HG03520 (cell line): ENCODE results near the gene IL1R2.

Experiments used
- ATAC-seq: cut with Tn5 transposase; IDR thresholded peaks from one replicate; pipeline ENCODE4 v1.9.1; 2021; ENCODE audit warnings: mild to moderate bottlenecking, moderate library complexity; ENCODE audit not compliant: unreplicated experiment

Gene IL1R2

DNA sequence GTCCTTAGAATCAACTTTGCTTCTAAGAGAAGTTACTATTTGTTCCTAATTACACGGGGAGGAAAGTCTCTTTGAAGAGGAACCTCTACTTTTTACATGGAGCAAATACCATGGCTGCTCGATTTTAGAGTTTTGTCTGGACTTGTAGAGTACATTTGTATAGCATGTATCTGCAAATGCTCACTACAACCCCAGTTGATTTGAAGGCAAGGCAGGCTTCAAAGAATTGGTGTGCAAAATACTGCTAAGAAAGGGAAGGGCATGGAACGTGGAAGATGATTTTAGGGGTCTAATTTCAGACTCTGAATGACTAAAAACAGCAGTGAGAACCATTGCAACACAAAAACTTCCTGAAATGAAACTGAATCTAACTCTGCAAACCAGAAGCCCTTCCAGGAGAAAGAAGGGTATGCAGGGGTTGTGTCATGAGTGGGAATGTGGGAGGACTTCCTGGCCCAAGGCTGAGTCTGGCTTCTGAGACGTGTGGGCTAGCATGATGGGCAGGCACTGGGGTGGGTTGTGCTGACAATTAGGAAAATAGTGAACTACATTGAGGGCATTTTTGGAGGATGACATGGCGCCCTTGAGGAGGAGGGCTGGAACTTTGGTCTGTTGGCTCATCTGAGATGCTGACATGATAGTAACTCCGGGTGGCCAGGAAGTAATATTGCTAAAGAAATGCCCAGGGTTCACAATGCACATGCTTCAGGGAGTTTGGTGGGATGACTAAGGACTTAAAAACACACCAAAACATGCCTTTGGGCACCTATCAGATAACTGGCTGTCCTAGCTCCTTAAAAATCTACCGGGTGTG, 18.9 kb upstream of the IL1R2 start:
- no peak for ATAC-seq

DNA sequence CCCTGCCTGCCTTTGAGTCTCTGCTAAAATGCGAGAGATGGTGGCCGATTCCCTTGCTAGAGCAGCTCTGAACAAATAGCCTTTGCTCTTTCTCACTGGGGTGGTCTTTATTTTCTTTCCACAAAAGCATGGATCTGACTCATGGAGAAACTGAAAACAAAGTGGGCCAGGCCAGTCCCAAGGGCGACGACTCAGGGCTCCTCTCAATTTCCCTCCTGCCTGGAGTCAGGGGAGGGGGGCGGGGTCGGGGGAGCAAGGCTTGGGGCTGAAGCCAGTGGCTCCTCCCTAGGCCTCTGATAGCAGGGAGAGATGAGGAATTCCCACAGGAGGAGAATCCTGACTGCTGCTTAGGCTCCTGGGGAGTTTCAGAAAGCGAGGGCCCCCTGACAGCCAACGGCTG, 17.1 kb upstream of the IL1R2 start:
- no peak for ATAC-seq

DNA sequence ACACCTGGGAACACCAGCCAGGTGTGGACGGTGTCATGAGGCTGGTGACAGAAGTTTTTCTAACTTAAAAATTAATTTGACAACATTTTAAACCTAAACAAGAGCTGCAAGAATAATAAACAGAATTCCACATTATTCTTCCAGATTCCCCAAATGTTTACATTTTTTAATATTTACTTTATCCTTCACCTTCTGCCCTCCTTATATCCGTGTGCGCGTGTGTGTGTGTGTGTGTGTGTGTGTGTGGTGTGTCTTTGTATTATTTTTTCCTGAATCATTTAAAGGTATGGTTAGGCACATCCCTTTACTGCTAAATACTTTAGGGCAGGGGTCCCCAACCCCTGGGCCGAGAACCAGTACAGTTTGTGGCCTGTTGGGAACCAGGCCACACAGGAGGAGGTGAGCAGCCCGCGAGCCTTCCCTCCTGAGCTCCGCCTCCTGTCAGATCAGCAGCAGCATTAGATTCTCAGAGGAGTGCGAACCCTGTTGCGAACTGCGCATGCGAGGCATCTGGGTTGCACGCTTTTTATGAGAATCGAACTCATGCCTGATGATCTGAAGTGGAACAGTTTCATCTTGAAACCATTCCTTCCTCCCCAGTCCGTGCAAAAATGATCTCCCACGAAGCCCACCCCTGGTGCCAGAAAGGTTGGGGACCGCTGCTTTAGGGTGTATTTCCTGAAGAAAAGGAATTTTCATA, 16.4 kb upstream of the IL1R2 start:
- no peak for ATAC-seq

DNA sequence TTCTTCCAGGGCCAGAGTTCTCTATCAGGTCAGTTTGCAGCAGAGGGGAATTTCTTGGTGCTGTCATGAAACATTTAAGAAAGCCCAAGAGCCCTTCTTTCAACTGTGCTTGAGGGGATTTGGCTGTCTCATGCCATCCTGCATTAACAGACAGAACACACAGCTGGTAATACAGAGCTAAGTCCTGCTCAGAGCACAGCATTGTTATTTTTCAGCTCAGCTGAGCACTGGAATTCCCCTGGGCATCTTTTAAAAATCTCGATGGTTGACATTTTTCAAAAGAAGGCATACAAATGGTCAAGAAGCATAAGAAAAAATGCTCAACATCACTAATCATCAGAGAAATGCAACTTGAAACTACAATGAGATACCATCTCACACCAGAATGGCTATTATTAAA, 14.9 kb upstream of the IL1R2 start:
- ATAC-seq: no peak

DNA sequence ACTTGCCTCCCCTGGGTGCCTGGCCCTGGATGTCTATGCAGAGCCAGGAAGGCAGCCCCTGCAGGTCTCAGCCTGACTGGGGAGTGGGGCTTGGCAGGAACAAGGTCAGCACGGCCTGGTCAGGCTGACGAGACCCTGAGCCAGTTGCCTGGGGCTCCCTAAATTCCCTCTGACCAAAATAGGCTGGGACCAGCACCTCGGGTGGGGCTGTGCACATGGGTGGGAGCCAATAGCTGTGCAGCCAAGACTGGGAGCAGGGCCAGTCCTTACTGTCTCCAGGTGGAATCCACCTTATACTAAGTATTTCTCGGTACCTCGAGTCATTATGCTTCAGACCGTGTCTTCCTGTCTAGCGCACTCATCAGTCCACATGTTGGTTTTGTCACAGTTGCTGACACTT, 11.4 kb upstream of the IL1R2 start:
- no peak for ATAC-seq

DNA sequence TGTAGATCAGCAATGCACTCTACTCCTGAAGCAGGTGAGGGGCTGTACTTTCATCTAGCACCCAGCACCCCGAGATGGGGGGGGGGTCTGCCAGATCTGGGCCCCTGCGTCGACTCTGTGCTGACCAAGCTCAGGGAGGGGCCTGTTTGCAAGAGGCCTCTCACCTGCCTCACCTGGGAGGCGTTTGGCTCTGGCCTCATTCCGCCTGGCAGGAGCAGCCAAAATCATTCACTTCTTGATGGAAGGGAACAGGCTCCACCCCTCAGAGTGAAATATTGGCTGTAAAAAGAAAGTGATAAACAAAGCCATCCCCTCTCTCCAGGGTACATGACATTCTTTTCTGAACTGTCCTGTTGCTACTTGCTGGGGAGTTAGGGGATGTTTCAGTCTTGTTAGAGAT, 10.7 kb upstream of the IL1R2 start:
- no peak for ATAC-seq

DNA sequence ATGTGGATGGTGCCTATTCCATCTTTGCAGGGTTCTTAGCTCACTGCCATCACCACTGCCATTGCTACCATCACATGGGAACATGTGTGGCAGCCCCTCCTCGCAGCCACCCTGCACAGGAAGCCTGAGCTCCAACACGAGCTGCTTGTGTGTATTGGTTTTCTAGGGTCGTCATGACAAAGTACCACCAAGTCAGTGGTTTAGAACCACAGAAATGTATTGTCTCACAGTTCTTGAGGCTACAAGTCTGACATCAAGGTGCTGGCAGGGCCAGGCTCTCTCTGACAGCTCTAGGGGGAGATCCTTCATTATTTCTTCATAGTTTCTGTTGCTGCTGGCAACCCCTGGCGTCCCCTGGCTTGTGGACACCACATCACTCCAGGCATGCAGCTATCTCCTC, 10.3 kb upstream of the IL1R2 start:
- no peak for ATAC-seq

DNA sequence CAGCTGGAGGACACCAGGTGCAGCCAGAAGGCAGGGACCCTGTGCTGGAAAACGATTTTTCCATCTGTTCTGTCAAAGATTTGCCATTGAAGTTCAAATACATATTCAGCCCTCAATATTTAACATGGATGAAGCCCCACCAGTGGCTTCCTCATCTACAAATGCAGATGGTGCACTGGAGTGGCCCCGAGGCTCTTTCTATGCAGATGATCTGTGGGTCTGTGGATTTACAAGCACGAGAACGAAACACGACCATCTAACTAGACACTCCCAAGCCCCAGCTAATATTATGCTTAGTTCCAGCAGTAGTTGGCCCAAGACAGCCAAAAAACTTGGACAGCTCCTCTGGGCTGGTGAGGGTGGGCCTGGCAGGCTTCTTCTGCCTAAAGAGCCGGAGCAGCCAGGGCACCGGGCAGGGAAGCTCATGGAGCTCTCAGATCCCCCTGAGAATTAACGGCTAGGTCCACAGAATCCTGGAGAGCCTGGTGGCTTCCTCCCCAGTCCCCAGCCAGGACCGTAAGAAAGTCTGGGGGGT, 9.2 kb upstream of the IL1R2 start:
- ATAC-seq: no peak

DNA sequence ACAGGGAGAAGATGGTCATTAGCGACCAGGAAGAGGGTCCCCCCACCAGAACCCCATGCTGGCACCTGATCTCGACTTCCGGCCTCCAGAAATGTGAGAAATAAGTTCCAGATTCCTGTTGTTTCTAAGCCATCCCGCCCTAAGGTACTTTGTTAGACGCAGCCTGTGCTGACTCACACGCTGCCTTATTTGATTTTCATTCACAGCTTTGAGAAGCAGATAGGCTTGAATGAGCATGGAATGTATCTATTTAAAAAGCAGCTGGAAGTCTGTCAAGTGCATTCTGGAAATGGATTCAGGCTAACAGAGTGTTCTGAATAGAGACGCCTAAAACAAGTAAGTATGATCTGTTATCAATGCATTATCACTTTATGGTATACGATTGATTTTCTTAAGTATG, 8.3 kb upstream of the IL1R2 start:
- no peak for ATAC-seq

DNA sequence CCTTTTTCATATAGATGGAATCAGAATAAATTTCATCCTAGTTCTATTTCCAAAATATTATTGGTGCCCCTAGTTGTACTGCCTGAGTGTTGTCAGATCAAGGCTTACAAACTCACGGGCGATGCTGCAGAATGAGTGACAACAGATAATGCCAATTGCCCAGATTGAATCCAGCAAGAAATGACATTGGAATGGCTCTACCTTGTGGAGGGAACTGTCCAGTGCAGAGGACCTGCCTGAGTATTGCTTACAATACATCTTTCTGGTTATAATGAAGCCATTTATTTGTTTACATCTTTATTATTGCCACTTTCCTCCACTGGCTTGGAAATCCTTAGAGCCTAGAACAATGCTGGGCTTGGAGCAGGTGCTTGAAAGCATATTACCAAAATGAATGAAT, 7.8 kb upstream of the IL1R2 start:
- ATAC-seq: no peak

DNA sequence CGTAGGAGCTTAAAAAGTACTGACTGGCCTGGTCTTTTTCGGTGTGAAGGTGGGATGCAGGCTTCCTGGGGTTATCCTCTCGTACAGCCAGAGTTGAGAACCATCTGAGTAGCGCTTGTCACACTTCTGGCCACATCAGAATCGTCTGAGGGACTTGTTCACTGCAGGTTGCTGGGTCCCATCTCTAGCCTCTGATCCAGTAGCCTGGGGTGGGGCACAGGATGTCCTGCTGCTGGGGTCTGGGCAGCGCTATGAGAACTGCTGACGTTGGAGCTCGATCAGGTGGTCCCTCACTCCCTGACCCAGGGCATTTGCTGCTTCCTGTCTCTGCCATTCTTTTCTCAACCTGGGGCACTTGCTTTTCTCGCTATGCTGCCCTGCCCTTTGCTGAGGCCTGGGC, 7.1 kb upstream of the IL1R2 start:
- ATAC-seq: no peak

DNA sequence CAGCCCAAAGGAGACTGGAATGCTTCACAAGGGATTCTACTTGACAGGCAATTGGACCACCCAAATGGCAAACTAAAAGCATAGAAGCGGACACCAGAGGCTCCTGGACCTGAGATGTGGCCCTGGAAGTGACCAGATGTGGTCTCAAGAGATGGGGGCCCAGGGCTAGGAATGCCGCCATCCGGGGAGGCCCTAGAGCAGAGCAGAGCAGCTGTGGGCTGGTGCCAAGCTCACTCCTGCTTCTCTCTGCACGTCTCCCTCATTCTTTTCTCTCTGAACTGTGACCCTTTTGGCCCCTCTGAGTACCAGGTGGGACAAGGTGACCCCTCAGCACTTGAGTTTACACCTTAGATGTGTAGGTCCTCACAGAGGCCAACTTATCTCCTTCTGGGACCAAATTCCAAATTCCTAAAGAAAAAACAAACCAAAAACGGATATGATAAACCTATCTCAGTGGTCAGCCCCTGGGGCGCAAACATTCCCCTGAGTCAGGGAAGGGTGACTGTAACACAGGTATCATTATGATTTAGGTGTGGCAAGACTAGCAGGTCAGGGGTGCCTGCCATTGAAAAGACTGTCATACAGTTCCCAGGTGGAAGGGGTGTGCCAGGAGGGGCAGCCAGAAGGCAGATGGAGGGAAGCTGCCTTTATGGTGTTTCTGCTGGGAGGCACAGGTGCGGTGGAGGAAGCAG, 6.5 kb upstream of the IL1R2 start:
- no peak for ATAC-seq

DNA sequence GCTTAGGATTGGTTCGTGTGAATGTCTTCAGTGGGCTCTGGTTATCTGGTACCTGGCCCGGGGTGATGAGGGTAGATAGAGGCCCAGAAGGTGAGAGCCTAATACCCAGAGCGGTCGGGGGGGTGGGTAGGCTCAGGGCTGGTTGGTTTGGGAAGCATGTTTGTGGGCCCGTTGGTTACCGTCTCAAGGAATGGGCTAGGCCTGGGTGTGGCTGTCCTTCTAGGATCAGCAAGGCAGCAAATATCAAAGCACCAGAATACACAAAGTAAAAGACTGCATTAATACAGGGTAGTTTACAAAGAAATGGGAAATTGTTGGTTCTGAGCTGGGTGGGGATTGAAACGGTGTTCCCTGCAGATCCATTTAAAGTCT, 6.0 kb upstream of the IL1R2 start:
- ATAC-seq: no peak

DNA sequence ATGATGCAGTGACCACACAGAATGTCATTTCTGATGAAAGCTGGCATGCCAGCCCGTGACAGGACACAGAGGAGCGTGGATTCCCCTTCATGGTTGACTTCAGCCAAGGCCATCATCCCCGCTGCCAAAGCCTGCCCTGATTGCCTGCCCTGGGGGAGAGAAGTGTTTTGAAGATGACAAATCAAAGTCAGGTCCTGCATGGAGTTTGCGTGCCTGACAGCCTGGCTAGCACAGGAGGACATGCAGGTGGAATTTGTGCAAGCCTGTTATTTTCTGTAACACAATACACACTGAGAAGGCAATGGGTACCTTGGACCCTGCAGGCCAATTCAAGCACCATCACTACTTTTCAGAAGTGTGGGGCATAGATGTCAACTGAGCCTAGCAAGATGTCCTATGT, 5.4 kb upstream of the IL1R2 start:
- ATAC-seq: no peak

DNA sequence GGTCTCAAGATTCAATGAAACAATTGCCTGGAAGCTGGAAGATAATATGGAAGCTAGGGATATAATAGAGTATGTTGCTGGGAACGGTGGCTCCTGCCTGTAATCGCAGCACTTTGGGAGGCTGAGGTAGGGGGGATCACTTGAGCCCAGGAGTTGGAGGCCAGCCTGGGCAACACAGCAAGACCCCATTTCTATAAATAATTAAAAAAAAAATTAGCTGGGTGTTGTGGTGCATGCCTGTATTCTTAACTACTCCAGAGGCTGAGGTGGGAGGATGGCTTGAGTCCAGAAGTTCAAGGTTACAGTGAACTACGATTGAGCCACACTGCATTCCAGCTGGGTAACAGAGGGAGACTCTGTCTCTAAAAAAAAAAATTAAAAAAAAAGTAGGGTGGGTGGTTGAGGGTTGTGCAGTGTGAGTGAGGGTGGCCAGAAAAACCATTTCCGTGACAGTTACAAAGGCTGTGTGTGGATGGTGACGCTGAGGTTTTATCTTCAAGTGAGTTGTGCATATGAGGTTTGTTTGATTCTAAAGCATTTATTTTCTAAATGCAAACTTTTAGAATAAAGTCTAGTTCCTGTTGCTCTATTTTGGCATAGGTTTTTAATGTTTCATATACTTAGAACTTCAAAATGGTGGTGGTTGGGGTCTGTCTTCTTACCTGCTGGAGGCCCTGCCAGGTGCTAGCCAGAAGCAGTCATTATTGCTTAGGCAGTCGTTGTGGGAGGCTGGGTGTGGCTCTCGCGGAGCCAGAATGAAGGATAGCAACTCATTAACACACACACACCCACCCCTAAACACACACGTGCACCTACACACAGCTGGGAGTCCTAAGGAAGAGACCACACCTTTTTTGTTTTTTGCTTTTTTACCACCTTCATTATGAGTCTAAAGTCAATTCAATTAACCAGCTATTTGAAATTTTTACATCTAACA, 4.7 kb upstream of the IL1R2 start:
- no peak for ATAC-seq

DNA sequence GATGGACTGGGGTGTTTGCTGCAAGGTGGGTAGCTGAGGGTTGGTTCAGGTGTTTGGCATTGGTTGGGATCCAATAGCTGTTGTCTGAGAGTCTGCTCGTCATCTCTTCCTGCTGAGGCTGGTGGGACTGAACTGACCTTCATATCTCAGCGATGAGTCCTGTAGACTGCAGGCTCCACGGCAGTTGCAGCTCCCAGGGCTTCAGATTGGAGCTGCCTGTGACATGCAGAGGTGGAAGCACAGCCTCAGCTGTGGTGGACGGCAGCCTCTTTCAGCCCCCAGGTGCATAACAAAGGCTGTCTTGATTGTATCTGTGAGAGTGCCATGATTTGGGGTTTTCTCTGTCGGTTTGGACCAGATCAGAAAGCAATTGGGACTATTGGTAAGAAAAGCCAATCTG, 3.9 kb upstream of the IL1R2 start:
- no peak for ATAC-seq

DNA sequence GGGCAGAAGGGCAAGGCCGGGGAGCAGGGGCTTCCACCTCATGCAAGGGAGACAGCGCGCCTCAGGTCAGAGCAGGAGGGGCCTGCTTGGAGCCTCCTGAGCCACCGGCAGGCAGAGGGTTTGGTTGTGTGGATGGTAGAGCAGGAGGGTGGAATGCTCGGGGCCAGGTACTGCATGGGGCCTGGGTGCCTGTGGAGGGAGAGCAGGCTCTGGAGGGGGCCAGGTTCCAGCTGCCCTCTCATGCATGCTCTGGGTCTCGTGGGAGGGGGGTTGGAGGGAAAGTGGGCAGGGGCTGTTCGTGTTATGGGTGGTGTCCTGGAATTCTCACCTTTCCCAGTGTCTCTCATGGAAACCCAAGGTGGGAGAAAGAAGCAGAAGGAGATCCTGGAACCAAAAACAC, 3.2 kb upstream of the IL1R2 start:
- no peak for ATAC-seq

DNA sequence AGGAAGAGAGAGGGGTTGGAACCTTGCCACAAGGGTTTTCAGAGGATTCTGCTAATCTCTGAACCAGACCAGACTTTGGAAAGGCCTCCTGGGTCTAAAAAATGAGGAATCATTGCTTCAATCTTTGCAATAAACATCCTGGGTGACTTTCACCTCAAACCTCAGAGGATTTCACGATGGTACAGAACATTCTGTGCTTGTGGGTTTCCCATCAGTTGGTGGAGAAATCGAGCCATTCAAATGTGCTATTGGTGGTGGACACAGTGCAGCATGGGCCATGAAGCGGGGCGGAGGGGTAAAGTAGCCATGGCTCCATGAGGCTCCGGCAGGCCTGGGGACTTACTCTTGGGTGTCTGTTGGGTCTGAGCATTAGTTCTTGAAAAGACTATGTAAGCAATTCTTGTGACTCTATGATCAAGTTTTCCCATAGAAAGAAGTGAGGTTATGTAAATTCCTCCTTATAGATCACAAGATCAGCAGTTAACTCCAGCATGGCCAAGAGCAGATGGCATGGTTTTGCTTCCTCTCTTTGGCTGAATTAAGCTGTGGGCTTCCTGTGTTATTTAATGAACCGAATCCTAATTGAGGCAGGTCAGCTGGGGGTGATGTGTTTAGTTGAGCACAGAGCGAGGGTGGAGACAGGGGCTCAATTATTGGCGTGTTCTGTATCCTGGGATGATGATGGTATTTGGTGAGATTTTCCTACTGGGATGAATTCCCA, 1.9 kb upstream of the IL1R2 start:
- no peak for ATAC-seq

DNA sequence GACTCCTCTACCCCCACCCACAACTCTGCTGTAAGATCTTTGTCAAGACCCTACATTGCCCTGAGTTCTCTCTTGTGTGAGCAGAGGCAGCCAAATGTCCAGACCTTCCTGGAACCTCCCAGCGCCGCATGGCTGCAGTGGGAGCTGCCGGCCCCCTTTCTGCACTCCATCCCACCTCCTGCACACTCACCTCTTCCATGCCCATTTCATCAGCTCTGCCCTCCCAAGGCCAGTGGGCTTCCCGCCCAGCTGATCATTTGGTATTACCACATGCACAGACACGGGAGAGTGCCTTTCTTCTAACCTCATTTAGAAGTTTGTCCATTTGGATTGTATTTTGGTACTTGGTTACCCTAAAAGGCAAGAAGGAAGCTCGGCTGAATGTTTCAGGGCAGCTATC, 2.0 kb downstream of the IL1R2 start:
- no peak for ATAC-seq

DNA sequence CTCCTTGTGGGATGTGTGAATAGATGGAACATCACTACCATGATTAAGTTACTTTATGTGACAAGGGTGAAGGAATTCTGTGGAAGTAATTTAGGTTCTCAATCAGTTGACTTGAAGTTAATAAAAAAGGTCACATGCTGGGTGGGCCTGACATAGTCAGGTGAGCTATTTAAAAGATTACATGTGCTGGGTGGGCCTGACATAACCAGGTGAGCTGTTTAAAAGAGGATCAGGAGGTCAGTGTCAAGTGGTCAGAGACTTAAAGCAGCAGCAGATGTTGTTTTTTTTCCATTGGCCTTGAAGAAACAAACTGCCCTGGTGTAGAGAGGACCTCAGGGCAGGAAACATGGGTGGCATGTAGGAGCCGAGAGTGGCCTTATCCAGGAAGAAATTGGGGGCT, 3.3 kb downstream of the IL1R2 start:
- no peak for ATAC-seq
